GM19324 (cell line): ENCODE measurements around the gene ZBTB43.
A peak's percentile ranks its signal among the peaks of the same experiment; 100 is the strongest.
"Not testable (repeated sequence)": the region's sequence is repeated elsewhere in the genome, so short reads cannot be mapped to it uniquely, and the experiment has no call there.

Experiments used
- ATAC-seq: cut with Tn5 transposase; IDR thresholded peaks from one replicate; pipeline ENCODE4 v1.9.1; 2021; ENCODE audit warnings: mild to moderate bottlenecking, moderate library complexity; ENCODE audit not compliant: unreplicated experiment, low FRiP score

The ZBTB43 gene

GRCh38 chr9:126790561-126790960 lies 14.3 kb upstream of the ZBTB43 start:
- no peak for ATAC-seq

DNA sequence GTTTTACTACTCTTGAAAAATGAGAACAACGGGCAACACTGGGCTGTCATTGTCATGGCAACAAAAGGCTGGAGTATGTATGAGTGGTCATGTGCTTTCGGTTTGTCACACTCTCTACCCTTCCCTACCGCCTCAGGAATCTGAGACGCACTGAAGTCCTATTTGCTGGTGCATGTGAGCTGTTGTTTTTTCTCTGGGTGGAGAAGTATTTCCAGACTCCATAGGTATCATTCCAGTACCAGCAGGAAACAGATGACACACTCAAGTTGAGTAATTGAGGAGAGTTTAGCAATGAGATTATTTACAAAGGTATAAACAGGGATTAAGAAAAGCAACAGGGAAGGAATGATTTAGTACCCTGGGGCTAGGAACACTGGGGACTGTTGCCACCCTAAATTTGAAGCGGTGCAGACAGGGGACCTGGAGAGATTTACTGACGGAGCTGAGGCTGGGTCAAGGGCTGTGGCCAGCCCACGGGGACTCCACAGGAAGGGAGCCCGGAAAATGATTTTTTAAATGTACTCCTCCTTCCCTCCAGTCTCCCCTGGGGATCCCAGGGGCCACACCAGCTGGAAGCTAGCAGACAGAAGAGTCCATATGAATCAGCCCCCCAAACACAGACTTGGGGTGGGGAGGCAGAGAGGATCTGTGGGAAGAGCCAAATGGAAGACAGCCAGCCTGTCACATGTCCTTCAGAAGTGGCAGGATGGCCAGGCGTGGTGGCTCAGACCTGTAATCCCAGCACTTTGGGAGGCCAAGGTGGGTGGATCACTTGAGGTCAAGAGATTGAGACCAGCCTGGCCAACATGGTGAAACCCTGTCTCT lies 13.2 kb upstream of the ZBTB43 start:
- no peak for ATAC-seq

- ATAC-seq = no peak
These were observed 11.0 kb upstream of the ZBTB43 start for GRCh38 chr9:126793686-126794417.

DNA sequence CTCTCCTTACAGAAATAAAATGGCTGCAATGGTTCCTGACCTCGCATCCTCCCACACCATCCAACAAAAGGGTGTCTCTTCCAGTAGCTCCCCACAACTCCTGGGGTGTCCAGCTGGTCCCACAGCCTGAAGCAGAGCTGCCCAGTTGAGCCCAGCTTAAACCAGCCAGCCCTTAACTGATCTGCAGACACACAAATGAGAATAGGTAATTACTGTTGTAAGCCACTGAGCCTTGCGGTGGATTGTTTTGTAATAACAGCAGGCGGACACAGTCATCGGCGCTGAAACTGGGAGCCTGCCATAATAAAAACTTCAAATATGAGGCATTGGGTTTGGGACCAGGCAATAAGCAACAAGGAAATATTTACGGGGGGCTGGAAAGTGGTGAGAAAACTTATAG lies 10.4 kb upstream of the ZBTB43 start:
- no peak for ATAC-seq

- no peak for ATAC-seq
These were observed 8.1 kb upstream of the ZBTB43 start for GRCh38 chr9:126796758-126797157.

DNA sequence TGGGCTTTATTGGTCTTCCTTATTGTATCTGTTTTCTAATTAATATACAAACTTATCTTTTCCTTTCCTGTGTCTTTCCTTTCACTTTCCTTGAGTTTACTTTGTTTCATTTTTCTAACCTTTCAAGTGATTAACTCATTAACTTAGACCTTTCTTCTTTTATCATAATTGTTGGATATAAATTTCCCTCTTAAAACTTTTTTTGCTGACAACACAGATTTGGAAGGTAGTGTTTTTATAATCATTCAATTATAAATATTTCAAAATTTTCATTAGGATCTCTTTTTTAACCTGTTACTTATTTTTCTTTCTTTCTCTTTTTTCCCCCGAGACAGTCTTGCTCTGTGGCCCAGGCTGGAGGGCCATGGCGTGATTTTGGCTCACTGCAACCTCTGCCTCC lies 6.9 kb upstream of the ZBTB43 start:
- ATAC-seq = no peak

DNA sequence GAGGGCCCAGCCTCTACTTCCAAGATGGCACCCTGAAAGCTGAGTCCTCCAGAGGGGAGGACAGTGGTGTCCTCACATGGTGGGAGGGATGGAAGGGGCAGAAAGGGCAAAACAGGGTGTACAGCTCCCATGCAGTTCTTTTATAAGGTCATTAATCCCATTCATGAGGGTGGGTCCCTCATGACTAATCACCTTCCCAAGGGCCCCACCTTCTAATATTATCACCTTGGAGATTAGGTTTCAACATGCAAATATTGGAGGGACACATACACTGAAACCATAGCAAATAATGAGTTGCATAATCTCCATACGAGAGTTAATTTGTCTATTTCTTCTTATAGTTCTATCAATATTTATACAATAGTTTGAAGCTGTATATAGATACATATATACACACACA lies 5.8 kb upstream of the ZBTB43 start:
- ATAC-seq = no peak

- no peak for ATAC-seq
These were observed 2.4 kb upstream of the ZBTB43 start for GRCh38 chr9:126802318-126803059.

DNA sequence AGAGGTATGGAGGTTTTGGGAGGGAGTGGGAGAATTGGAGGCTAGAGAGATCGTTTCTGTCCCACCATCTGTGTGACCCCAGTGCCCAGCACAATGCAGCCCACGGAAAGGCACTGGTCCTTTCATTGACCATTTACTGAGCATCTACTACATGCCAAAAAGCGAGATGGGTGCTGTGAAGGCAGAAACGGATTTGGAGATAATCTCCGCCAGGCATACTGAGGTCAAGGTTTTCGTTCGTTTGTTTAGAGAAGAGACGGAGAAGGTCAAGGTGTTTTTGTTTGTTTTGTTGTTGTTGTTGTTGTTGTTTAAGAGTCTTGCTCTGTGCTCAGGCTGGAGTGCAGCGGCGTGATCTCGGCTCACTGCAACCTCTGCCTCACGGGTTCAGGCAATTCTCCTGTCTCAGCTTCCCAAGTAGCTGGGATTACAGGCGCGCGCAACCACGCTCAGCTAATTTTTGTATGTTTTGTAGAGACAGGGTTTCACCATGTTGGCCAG lies 593 bp upstream of the ZBTB43 start:
- ATAC-seq = no peak

GRCh38 chr9:126805554-126806262 lies 868 bp downstream of the ZBTB43 start:
- peak; percentile 40 for ATAC-seq

- no peak for ATAC-seq
These were observed 1.5 kb downstream of the ZBTB43 start for GRCh38 chr9:126806336-126806735.

DNA sequence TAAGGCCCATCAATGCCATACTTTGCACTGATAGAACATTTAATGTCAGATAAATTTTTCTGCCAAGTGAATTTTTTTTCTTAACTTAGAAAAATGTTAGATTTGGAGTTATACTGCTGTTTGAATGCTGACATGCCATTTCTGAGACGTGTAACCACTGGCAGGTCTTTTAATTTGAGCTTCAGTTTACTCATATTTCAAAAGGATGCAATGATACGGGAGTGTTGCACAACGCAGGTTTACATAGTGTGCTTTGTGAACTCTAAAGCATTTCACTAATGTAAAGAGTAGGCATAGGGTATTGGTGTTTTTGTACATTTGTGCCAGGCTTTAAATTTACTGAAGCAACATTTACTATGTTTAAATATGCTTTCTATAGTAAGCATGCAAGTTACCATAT lies 4.2 kb downstream of the ZBTB43 start:
- no peak for ATAC-seq

DNA sequence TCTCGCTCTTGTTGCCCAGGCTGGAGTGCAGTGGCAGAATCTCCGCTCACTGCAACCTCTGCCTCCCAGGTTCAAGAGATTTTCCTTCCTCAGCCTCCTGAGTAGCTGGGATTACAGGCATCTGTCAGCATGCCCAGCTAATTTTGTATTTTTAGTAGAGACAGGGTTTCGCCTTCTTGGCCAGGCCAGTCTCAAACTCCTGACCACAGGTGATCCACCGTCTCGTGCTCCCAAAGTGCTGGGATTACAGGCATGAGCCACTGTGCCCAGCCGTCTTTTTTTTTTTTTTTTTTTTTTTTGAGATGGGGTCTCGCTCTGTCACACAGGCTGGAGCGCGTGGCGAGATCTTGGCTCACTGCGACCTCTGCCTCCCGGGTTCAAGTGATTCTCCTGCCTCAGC lies 5.4 kb downstream of the ZBTB43 start:
- not testable (repeated sequence) for ATAC-seq

- no peak for ATAC-seq
These were observed 8.2 kb downstream of the ZBTB43 start for GRCh38 chr9:126813072-126813471.

DNA sequence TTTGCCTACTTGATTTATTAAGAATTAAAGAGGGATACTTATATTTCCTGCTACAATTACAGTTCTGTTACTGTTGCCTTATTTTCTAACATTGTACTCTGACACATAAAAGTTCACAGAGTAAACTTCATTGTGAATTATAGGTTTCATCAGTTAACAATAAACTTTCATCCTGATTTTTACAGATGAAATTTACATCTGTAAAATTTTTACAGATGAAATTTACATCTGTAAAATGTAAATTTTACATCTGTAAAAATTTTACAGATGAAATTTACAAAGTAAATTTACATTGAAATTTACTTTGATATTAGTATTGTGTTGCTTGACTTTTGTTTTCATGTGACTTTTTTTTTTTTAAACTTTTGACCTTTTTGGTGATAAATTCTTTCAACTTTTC lies 9.3 kb downstream of the ZBTB43 start:
- ATAC-seq = no peak

DNA sequence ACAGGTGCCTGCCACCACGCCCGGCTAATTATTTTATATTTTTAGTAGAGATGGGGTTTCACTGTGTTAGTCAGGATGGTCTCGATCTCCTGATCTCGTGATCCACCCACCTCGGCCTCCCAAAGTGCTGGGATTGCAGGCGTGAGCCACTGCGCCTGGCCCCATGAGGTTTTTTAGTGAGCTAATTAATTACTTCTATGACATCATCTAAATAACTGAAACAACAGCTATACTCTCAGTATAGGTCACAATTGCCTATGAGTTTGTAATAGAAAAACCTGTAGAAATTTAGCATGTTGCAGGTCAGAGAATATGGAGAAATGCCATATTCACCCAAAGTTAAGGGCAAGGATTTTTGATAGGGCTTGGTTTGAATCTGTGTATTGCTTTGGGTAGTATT lies 12.8 kb downstream of the ZBTB43 start:
- not testable (repeated sequence) for ATAC-seq

DNA sequence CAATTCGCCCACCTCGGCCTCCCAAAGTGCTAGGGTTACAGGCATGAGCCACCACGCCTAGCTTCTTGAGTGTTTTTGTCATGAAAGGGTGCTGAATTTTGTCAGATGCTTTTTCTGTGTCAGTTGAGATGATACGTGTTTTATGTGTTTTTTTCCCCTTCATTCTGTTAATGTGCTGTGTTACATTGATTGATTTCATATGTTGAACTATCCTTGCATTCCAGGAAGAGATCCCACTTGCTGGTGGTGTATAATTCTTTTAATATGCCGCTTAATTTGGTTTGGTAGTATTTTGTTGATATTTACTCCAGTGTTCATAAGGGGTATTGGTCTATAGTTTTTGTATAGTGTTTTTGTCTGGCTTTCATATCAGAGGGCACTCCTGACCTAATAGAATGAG lies 13.6 kb downstream of the ZBTB43 start:
- no peak for ATAC-seq

DNA sequence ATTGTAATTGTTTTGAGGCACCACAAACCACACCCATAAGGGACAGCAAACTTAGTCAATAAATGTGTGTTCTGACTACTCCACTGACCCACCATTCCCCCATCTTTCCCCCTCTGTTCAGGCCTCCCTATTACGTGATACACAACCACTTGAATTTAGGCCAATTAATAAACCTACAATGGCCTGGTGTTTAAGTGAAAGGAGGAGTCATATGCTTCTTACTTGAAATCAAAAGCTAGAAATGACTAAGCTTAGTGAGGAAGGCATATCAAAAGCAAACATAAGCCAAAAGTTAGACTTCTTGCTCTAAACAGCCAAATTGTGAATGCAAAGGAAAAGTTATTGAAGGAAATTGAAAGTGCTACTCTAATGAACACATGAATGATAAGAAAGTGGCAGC lies 14.6 kb downstream of the ZBTB43 start:
- no peak for ATAC-seq

- no peak for ATAC-seq
These were observed 17.4 kb downstream of the ZBTB43 start for GRCh38 chr9:126822278-126822677.

DNA sequence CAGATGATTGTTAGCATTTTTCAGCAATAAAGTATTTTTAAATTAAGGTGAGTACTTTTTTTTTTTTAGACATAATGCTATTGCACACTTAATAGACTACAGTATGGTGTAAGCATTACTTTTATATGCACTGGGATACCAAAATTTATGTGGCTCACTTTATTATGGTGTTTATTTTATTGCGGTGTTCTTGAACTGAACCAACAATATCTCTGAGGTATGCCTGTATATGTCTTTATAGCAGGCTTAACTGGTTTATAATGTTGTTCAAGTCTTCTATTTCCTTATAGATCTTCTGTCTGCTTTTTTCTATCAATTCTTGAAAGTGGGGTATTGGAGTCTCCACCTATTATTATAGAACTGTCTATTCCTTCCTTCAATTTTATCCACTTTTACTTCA lies 18.0 kb downstream of the ZBTB43 start:
- no peak for ATAC-seq
